Measurements from ENCODE around the gene KANSL1. TPM values are rescaled to one million over a fixed set of nuclear protein-coding genes. Genes with fewer than 3 reads are reported as not detected.

KANSL1 gene
- total and polyA plus RNA-seq, 9 of the 15 experiments (the other 6 are each of a cell fraction or from before 2014, with no cell fraction given) = 3.6 to 55.4 (median 31.8) TPM

- no TSS peak for BruUV-seq (replicated peaks)
- H3K4me3 ChIP-seq = no peak overlapping the region
- H3K9ac ChIP-seq (ENCODE audit: insufficient read depth in 1 of 2, low read depth in 2 of 2, low read length in 2 of 2) = no peak overlapping the region
- TF ChIP-seq TRIM25 (IDR thresholded peaks at IDR 0.05; ENCODE audit: borderline replicate concordance) = no peak
- peak; percentile 59 for TF ChIP-seq RBM25 (IDR thresholded peaks at IDR 0.05; ENCODE audit: low read depth, low read length, severe bottlenecking)
- no peak for TF ChIP-seq ZNF263 (CRISPR knock-in tag; IDR thresholded peaks at IDR 0.05; ENCODE audit: borderline replicate concordance)
- no peak for TF ChIP-seq VEZF1 (CRISPR knock-in tag; IDR thresholded peaks at IDR 0.05)
- no peak for TF ChIP-seq PHB2 (IDR thresholded peaks at IDR 0.05; ENCODE audit: low read depth)
- no peak for DNase-seq (ENCODE audit: extremely low read depth in 1 of 4, low spot score in 3 of 4)
- peaks cover 6% of the 10 kb centered on the region; the same call in 2 of the 3 replicates for H3K36me3 ChIP-seq (ENCODE audit: control insufficient read depth, insufficient read depth, low read length)
- in situ Hi-C loops (cut with MboI) = no loop called here
- peaks cover 45% of the 10 kb centered on the region for H4K20me1 ChIP-seq (replicated peaks; ENCODE audit: control insufficient read depth, insufficient read depth, low read length)
- 79% methylated on average over 5 of the region's 5 CpGs for WGBS (ENCODE audit: insufficient coverage, low coverage, missing lambda C conversion rate)
- H3K27ac ChIP-seq (ENCODE audit: extremely low read depth, low read depth, low read length) = no peak overlapping the region
- ATAC-seq = no peak
- no peak overlapping the region for H3K4me2 ChIP-seq (ENCODE audit: insufficient read depth, low read length)
- FAIRE-seq = no peak
- peaks cover 99% of the 10 kb centered on the region for H3K79me2 ChIP-seq (ENCODE audit: control insufficient read depth, insufficient read depth, low read length)
- H3K9me3 ChIP-seq (replicated peaks; ENCODE audit: control insufficient read depth, insufficient read depth, low read depth, low read length) = no peaks in the 10 kb centered on the region
- H2AFZ ChIP-seq (ENCODE audit: low read depth, low read length) = no peak overlapping the region
- no peaks in the 10 kb centered on the region for H3K27me3 ChIP-seq (ENCODE audit: control insufficient read depth in 2 of 2, insufficient read depth in 2 of 2, low read length in 2 of 2)
- H3K4me1 ChIP-seq (replicated peaks in 1 of 2; ENCODE audit: control insufficient read depth in 2 of 2, insufficient read depth in 2 of 2, low read length in 2 of 2) = peaks cover 11 to 23% of the 10 kb centered on the region in 2 experiments; a peak in 4 of 5 replicates
- POLR2A ChIA-PET = interaction anchor here (1.0 to 5.7 kb wide), 7 partner anchors 7 to 32 kb away, joined by 3 to 29 read pairs (median 6); no protein-coding TSS in a partner anchor
- H3K9me1 ChIP-seq (ENCODE audit: control insufficient read depth, insufficient read depth, low read length) = peaks cover 3% of the 10 kb centered on the region
- intact Hi-C loops (cut with micrococcal nuclease) = no loop called here
- CTCF ChIA-PET (ENCODE audit: low intra/inter-chr PET ratio) = no interaction called here
Observed at GRCh38 chr17:46118964-46119363, 74.3 kb downstream of the KANSL1 start.

Measured in K562 (cell line).